Loucy (cell line): ENCODE measurements around the gene GJC1.
A peak's percentile ranks its signal among the peaks of the same experiment; 100 is the strongest.

Source experiments
- H2AFZ ChIP-seq: fragments of 200-600 bp; sonication (generic); 2 replicates; pipeline ENCODE4 v1.6.0; 2016; ENCODE audit warnings: antibody characterized with exemption, mild to moderate bottlenecking, low read length, moderate library complexity
- H3F3A ChIP-seq: fragments of 200-600 bp; 2 replicates; pipeline ENCODE4 v1.6.0; 2016; ENCODE audit warnings: antibody characterized with exemption, low read depth, mild to moderate bottlenecking
- H3K27me3 ChIP-seq: fragments of 200-600 bp; sonication (generic); 2 replicates; pipeline ENCODE4 v1.6.1; 2014; ENCODE audit warnings: low read length, mild to moderate bottlenecking; ENCODE audit not compliant: insufficient read depth, poor library complexity, severe bottlenecking
- H3K36me3 ChIP-seq: fragments of 200-600 bp; sonication (generic); 2 replicates; pipeline ENCODE4 v1.6.1; 2016; ENCODE audit warnings: low read length; ENCODE audit not compliant: insufficient read depth
- H3K4me1 ChIP-seq: fragments of 200-600 bp; sonication (generic); 2 replicates; pipeline ENCODE4 v1.5.1; 2014; ENCODE audit warnings: low read length, mild to moderate bottlenecking; ENCODE audit not compliant: insufficient read depth, poor library complexity, severe bottlenecking
- H3K4me2 ChIP-seq: fragments of 200-600 bp; sonication (generic); 2 replicates; pipeline ENCODE4 v1.6.0; 2014; ENCODE audit warnings: antibody characterized with exemption, low read length, low read depth, mild to moderate bottlenecking; ENCODE audit not compliant: poor library complexity, severe bottlenecking
- H3K4me3 ChIP-seq: fragments of 200-600 bp; sonication (generic); 2 replicates; pipeline ENCODE4 v1.5.1; 2014; ENCODE audit warnings: low read length, mild to moderate bottlenecking, mixed read lengths; ENCODE audit not compliant: poor library complexity, severe bottlenecking
- H3K79me2 ChIP-seq: fragments of 200-600 bp; sonication (generic); 2 replicates; pipeline ENCODE4 v1.6.1; 2014; ENCODE audit warnings: low read length; ENCODE audit not compliant: insufficient read depth
- H3K9ac ChIP-seq: fragments of 200-600 bp; sonication (generic); 2 replicates; pipeline ENCODE4 v1.6.0; 2014; ENCODE audit warnings: mild to moderate bottlenecking, low read depth, low read length, moderate library complexity; ENCODE audit not compliant: poor library complexity, severe bottlenecking
- H3K9me2 ChIP-seq: fragments of 200-600 bp; sonication (generic); replicated peaks from 2 replicates; pipeline ENCODE4 v1.6.1; 2016; ENCODE audit warnings: low read depth, low read length, mixed read lengths
- H3K9me3 ChIP-seq: fragments of 200-600 bp; sonication (generic); 2 replicates; pipeline ENCODE4 v1.6.1; 2014; ENCODE audit warnings: mild to moderate bottlenecking, antibody characterized with exemption, low read length, low read depth; ENCODE audit not compliant: insufficient read depth
- H4K20me1 ChIP-seq: fragments of 200-600 bp; sonication (generic); 2 replicates; pipeline ENCODE4 v1.6.0; 2014; ENCODE audit warnings: antibody characterized with exemption, low read length, mild to moderate bottlenecking; ENCODE audit not compliant: insufficient read depth, poor library complexity, severe bottlenecking
- EZH2phosphoT487 ChIP-seq: fragments of 200-600 bp; IDR thresholded peaks from 2 replicates; pipeline ENCODE4 v1.6.1; 2018; ENCODE audit warnings: antibody characterized with exemption, mild to moderate bottlenecking, moderate library complexity, borderline replicate concordance
- TF ChIP-seq, protein P1 (sequence below): fragments of 200-600 bp; sonication (generic); conservative IDR thresholded peaks from 2 replicates; pipeline ENCODE4 v1.5.1; 2014; ENCODE audit warnings: mild to moderate bottlenecking, antibody characterized with exemption, low read length

The GJC1 gene

DNA sequence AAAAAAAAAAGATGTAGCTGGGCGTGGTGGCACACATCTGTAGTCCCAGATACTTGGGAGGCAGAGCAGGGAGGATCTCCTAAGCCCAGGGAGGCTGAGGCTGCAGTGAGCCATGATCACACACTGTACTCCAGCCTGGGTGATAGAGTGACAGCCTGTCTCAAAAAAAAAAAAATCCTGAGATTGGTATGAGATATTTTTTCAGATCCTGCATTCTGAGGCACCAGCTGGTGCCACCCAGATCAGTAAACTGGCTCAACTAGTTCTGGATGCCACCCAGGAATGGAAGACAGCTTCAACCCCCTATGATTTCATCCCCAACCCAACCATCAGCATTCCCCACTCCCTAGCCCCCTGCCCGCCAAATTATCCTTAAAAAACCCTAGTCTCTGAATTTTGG is 7.1 kb upstream of the GJC1 start:
- H3K9me3 ChIP-seq = no peaks in the 10 kb centered on the region
- H3K27me3 ChIP-seq = no peaks in the 10 kb centered on the region
- no peak overlapping the region for H3K4me3 ChIP-seq
- H3K4me2 ChIP-seq = no peak overlapping the region
- H3K4me1 ChIP-seq = peaks cover 7% of the 10 kb centered on the region
- H2AFZ ChIP-seq = no peak overlapping the region
- H4K20me1 ChIP-seq = no peaks in the 10 kb centered on the region
- no peaks in the 10 kb centered on the region for H3F3A ChIP-seq
- TF ChIP-seq, protein P1, sequence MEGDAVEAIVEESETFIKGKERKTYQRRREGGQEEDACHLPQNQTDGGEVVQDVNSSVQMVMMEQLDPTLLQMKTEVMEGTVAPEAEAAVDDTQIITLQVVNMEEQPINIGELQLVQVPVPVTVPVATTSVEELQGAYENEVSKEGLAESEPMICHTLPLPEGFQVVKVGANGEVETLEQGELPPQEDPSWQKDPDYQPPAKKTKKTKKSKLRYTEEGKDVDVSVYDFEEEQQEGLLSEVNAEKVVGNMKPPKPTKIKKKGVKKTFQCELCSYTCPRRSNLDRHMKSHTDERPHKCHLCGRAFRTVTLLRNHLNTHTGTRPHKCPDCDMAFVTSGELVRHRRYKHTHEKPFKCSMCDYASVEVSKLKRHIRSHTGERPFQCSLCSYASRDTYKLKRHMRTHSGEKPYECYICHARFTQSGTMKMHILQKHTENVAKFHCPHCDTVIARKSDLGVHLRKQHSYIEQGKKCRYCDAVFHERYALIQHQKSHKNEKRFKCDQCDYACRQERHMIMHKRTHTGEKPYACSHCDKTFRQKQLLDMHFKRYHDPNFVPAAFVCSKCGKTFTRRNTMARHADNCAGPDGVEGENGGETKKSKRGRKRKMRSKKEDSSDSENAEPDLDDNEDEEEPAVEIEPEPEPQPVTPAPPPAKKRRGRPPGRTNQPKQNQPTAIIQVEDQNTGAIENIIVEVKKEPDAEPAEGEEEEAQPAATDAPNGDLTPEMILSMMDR = no peak
- TF ChIP-seq EZH2phosphoT487 = no peak
- no peaks in the 10 kb centered on the region for H3K9me2 ChIP-seq
- H3K9ac ChIP-seq = no peak overlapping the region
- H3K79me2 ChIP-seq = no peaks in the 10 kb centered on the region
- H3K36me3 ChIP-seq = no peaks in the 10 kb centered on the region

DNA sequence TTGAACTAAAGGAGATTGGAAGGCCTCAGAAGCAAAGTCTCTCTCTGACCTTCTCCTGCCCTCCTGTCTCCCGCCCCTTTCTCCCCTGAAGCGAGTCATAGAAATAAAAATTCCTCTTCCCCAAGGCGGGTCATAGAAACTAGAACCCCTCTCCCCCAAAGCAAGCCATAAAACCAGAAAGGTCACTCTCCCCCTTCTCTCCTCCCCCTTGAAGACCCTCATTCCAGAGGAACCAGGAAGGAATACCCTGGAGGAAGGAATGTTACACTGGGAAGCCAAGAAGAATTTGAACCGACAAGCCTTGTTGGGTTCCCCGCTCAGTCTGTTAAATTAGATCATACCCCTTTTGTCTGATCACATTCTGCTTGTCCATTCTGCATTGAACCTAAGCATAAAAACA is 2.7 kb upstream of the GJC1 start:
- Histone ChIP-seq H3K4me2 (no peak overlapping the region), H3K9me3 (no peaks in the 10 kb centered on the region), H3K9me2 (no peaks in the 10 kb centered on the region), H3K36me3 (no peaks in the 10 kb centered on the region), H3K9ac (no peak overlapping the region), H3F3A (no peaks in the 10 kb centered on the region), H4K20me1 (no peaks in the 10 kb centered on the region), H2AFZ (no peak overlapping the region), H3K27me3 (no peaks in the 10 kb centered on the region), H3K4me1 (peaks cover 4% of the 10 kb centered on the region), H3K4me3 (no peak overlapping the region), H3K79me2 (peaks cover 17% of the 10 kb centered on the region)
- no peak for TF ChIP-seq EZH2phosphoT487
- TF ChIP-seq, protein P1 = no peak

DNA sequence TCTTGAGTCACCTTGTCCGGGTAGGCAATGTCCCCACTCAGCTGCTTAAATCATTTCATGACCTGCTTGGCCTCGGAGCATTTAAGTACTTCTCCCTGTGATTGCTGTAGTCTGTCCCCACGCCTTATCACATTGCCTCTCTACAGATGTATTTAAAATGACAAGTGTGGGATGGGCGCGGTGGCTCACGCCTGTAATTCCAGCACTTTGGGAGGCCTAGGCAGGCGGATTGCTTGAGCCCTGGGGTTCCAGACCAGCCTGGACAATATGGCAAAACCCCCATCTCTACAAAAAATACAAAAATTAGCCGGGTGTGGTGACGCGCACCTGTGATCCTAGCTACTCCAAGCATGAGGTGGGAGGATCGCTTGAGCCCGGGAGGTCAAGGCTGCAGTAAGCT is 1.3 kb upstream of the GJC1 start:
- H2AFZ ChIP-seq = no peak overlapping the region
- no peaks in the 10 kb centered on the region for H3F3A ChIP-seq
- H3K9me3 ChIP-seq = no peaks in the 10 kb centered on the region
- peak overlapping the region; percentile 73 for H3K4me2 ChIP-seq
- H4K20me1 ChIP-seq = peaks cover 4% of the 10 kb centered on the region
- H3K36me3 ChIP-seq = no peaks in the 10 kb centered on the region
- H3K9ac ChIP-seq = peak overlapping the region; percentile 26
- peaks cover 4% of the 10 kb centered on the region for H3K4me1 ChIP-seq
- TF ChIP-seq, protein P1 = no peak
- no peak for TF ChIP-seq EZH2phosphoT487
- H3K79me2 ChIP-seq = peaks cover 30% of the 10 kb centered on the region
- no peaks in the 10 kb centered on the region for H3K9me2 ChIP-seq
- no peak overlapping the region for H3K4me3 ChIP-seq
- no peaks in the 10 kb centered on the region for H3K27me3 ChIP-seq
